ENCODE data around the gene TMEM240. TPM values are rescaled to one million over a fixed set of nuclear protein-coding genes. Genes with fewer than 3 reads are reported as not detected.

The TMEM240 gene
- total and polyA plus RNA-seq, 9 of the 15 experiments (the other 6 are each of a cell fraction or from before 2014, with no cell fraction given): 0.24 to 2.0 (median 0.69) TPM; not detected in 5

- Histone ChIP-seq H3K9me3 (replicated peaks; ENCODE audit: control insufficient read depth, insufficient read depth, low read depth, low read length) (peaks cover 16% of the 10 kb centered on the region), H2AFZ (ENCODE audit: low read depth, low read length) (no peak overlapping the region), H4K20me1 (replicated peaks; ENCODE audit: control insufficient read depth, insufficient read depth, low read length) (no peaks in the 10 kb centered on the region), H3K36me3 (ENCODE audit: control insufficient read depth, insufficient read depth, low read length) (peaks cover 88% of the 10 kb centered on the region; the same call in 2 of the 3 replicates), H3K9me1 (ENCODE audit: control insufficient read depth, insufficient read depth, low read length) (no peaks in the 10 kb centered on the region), H3K27ac (ENCODE audit: extremely low read depth, low read depth, low read length) (no peak overlapping the region), H3K4me3 (no peak overlapping the region), H3K4me1 (replicated peaks in 1 of 2; ENCODE audit: control insufficient read depth in 2 of 2, insufficient read depth in 2 of 2, low read length in 2 of 2) (peaks cover 0 to 4% of the 10 kb centered on the region in 2 experiments; a peak in 1 of 5 replicates), H3K27me3 (ENCODE audit: control insufficient read depth in 2 of 2, insufficient read depth in 2 of 2, low read length in 2 of 2) (no peaks in the 10 kb centered on the region), H3K4me2 (ENCODE audit: insufficient read depth, low read length) (no peak overlapping the region), H3K9ac (ENCODE audit: insufficient read depth in 1 of 2, low read depth in 2 of 2, low read length in 2 of 2) (no peak overlapping the region), H3K79me2 (ENCODE audit: control insufficient read depth, insufficient read depth, low read length) (no peaks in the 10 kb centered on the region)
- CTCF ChIA-PET (ENCODE audit: low intra/inter-chr PET ratio): no interaction called here
- no peak for TF ChIP-seq POU5F1 (IDR thresholded peaks at IDR 0.05; ENCODE audit: borderline replicate concordance, low read depth, low read length, partially characterized antibody)
- TF ChIP-seq ZNF561 (CRISPR knock-in tag; conservative IDR thresholded peaks at IDR 0.05): no peak
- TF ChIP-seq ZNF124 (CRISPR knock-in tag; IDR thresholded peaks at IDR 0.05): no peak
- TF ChIP-seq EGR1 (conservative IDR thresholded peaks at IDR 0.05): no peak
- no peak for TF ChIP-seq MAFF (IDR thresholded peaks at IDR 0.05; ENCODE audit: low read length)
- no peak for TF ChIP-seq ZNF277 (CRISPR knock-in tag; IDR thresholded peaks at IDR 0.05; ENCODE audit: borderline replicate concordance)
- TF ChIP-seq TRIM24 (IDR thresholded peaks at IDR 0.05): no peak
- no peak for TF ChIP-seq THRB (CRISPR knock-in tag; conservative IDR thresholded peaks at IDR 0.05)
- TF ChIP-seq MEF2D (tag; conservative IDR thresholded peaks at IDR 0.05; ENCODE audit: low read depth): no peak
- TF ChIP-seq ZNF695 (CRISPR knock-in tag; IDR thresholded peaks at IDR 0.05): no peak
- TF ChIP-seq CAMTA2 (CRISPR knock-in tag; conservative IDR thresholded peaks at IDR 0.05): no peak
- POLR2A ChIA-PET: no interaction called here
- BruUV-seq (replicated peaks): TSS peak; percentile 23
- peak in 2 of 4 experiments; percentile 1 to 5 for DNase-seq (ENCODE audit: extremely low read depth in 1 of 4, low spot score in 3 of 4)
- WGBS (ENCODE audit: insufficient coverage, low coverage, missing lambda C conversion rate): 95% methylated on average over 16 of the region's 19 CpGs
- ATAC-seq: no peak
- intact Hi-C loops (cut with micrococcal nuclease) (no loop called here), in situ Hi-C loops (cut with MboI) (no loop called here)
- FAIRE-seq: no peak
These were observed 50.6 kb downstream of the TMEM240 start for GRCh38 chr1:1489861-1490260.
